HEK293 (cell line): ENCODE measurements around the gene STK10.

ENCODE experiments used
- CTCF ChIA-PET: fragments of 350-600 bp; formaldehyde crosslinking; extraction: SDS; loops from one replicate; lab custom pipeline; 2021; ENCODE audit warnings: antibody characterized with exemption; lab: Yijun Ruan, JAX
- POLR2A ChIA-PET: fragments of 300-600 bp; formaldehyde crosslinking; extraction: SDS; loops from one replicate; lab custom pipeline; 2020; ENCODE audit warnings: antibody characterized with exemption, inconsistent platforms; lab: Yijun Ruan, JAX
- H3K27ac ChIP-seq: fragments of 200-500 bp; sonication (Bioruptor generic); 2 replicates; pipeline ENCODE4 v1.5.1; 2014; ENCODE audit warnings: low read depth, low read length, control low read depth, inconsistent platforms; ENCODE audit errors: extremely low read depth
- H3K36me3 ChIP-seq, 2 experiments: fragments of 200-500 bp in 1 of 2; sonication (Bioruptor generic) in 1 of 2; 1 replicate in 1 of 2; 2 replicates in 1 of 2; pipeline ENCODE4 v1.5.1; 2014 to 2017; ENCODE audit warnings: inconsistent platforms in 2 of 2, low read length in 2 of 2; ENCODE audit not compliant: control insufficient read depth in 2 of 2, insufficient read depth in 1 of 2
- H3K4me1 ChIP-seq: fragments of 200-500 bp; sonication (Bioruptor generic); 2 replicates; pipeline ENCODE4 v1.5.1; 2014; ENCODE audit warnings: mild to moderate bottlenecking, low read length, inconsistent platforms; ENCODE audit not compliant: control insufficient read depth, insufficient read depth
- H3K4me3 ChIP-seq: 2 replicates; pipeline ENCODE4 v1.5.1; 2011; ENCODE audit warnings: low read depth, mild to moderate bottlenecking, control low read depth, low read length, moderate library complexity
- H3K9me3 ChIP-seq: fragments of 200-500 bp; sonication (Bioruptor generic); 2 replicates; pipeline ENCODE4 v1.5.1; 2014; ENCODE audit warnings: low read depth, low read length, inconsistent platforms; ENCODE audit not compliant: control insufficient read depth, insufficient read depth
- ATF2 ChIP-seq: fragments of 450-650 bp; formaldehyde crosslinking; IDR thresholded peaks from 2 replicates; pipeline ENCODE4 v1.5.1; 2016; ENCODE audit warnings: missing biosample characterization, missing genetic modification characterization, low read depth
- BCL11A ChIP-seq: fragments of 450-650 bp; formaldehyde crosslinking; IDR thresholded peaks from 2 replicates; pipeline ENCODE4 v1.5.1; 2016; ENCODE audit warnings: low read depth, missing biosample characterization, missing genetic modification characterization
- EGR2 ChIP-seq: fragments of 450-650 bp; formaldehyde crosslinking; IDR thresholded peaks from 2 replicates; pipeline ENCODE4 v1.5.1; 2016; ENCODE audit warnings: low read depth, missing biosample characterization, missing genetic modification characterization
- GLIS1 ChIP-seq: fragments of 450-650 bp; formaldehyde crosslinking; IDR thresholded peaks from 2 replicates; pipeline ENCODE4 v1.5.1; 2016; ENCODE audit warnings: missing biosample characterization, missing genetic modification characterization
- GLIS2 ChIP-seq: fragments of 450-650 bp; formaldehyde crosslinking; IDR thresholded peaks from 2 replicates; pipeline ENCODE4 v1.5.1; 2016; ENCODE audit warnings: missing biosample characterization, missing genetic modification characterization
- HOXD13 ChIP-seq: sonication (generic); formaldehyde crosslinking; IDR thresholded peaks from 2 replicates; pipeline ENCODE4 v1.8.0; 2022; ENCODE audit warnings: missing genetic modification reagents, borderline replicate concordance
- KLF1 ChIP-seq: fragments of 450-650 bp; formaldehyde crosslinking; IDR thresholded peaks from 2 replicates; pipeline ENCODE4 v1.5.1; 2016; ENCODE audit warnings: missing biosample characterization, missing genetic modification characterization
- REPIN1 ChIP-seq: fragments of 450-650 bp; formaldehyde crosslinking; IDR thresholded peaks from 2 replicates; pipeline ENCODE4 v1.5.1; 2017; ENCODE audit warnings: missing biosample characterization, missing genetic modification characterization, low read depth
- ZBTB48 ChIP-seq: fragments of 450-650 bp; formaldehyde crosslinking; IDR thresholded peaks from 2 replicates; pipeline ENCODE4 v1.5.1; 2016; ENCODE audit warnings: missing biosample characterization, missing genetic modification characterization
- ZBTB8A ChIP-seq: fragments of 450-650 bp; formaldehyde crosslinking; IDR thresholded peaks from 2 replicates; pipeline ENCODE4 v1.5.1; 2016; ENCODE audit warnings: missing biosample characterization, missing genetic modification characterization
- ZFHX2 ChIP-seq: fragments of 450-650 bp; formaldehyde crosslinking; conservative IDR thresholded peaks from 2 replicates; pipeline ENCODE4 v1.5.1; 2016; ENCODE audit warnings: missing biosample characterization, missing genetic modification characterization
- ZNF132 ChIP-seq: fragments of 450-650 bp; formaldehyde crosslinking; IDR thresholded peaks from 2 replicates; pipeline ENCODE4 v1.5.1; 2017; ENCODE audit warnings: missing biosample characterization, missing genetic modification characterization, borderline replicate concordance
- ZNF133 ChIP-seq: fragments of 450-650 bp; formaldehyde crosslinking; IDR thresholded peaks from 2 replicates; pipeline ENCODE4 v1.5.1; 2016; ENCODE audit warnings: missing biosample characterization, missing genetic modification characterization
- ZNF18 ChIP-seq: fragments of 450-650 bp; formaldehyde crosslinking; IDR thresholded peaks from 2 replicates; pipeline ENCODE4 v1.5.1; 2016; ENCODE audit warnings: missing biosample characterization, missing genetic modification characterization
- ZNF202 ChIP-seq: fragments of 450-650 bp; formaldehyde crosslinking; IDR thresholded peaks from 2 replicates; pipeline ENCODE4 v1.5.1; 2016; ENCODE audit warnings: missing biosample characterization, missing genetic modification characterization, borderline replicate concordance
- ZNF223 ChIP-seq: fragments of 450-650 bp; formaldehyde crosslinking; IDR thresholded peaks from 2 replicates; pipeline ENCODE4 v1.5.1; 2016; ENCODE audit warnings: missing biosample characterization, missing genetic modification characterization
- ZNF366 ChIP-seq: fragments of 450-650 bp; formaldehyde crosslinking; conservative IDR thresholded peaks from 2 replicates; pipeline ENCODE4 v1.5.1; 2016; ENCODE audit warnings: missing biosample characterization, missing genetic modification characterization
- ZNF394 ChIP-seq: fragments of 450-650 bp; formaldehyde crosslinking; IDR thresholded peaks from 2 replicates; pipeline ENCODE4 v1.5.1; 2016; ENCODE audit warnings: missing biosample characterization, missing genetic modification characterization, mild to moderate bottlenecking, moderate library complexity, borderline replicate concordance
- ZNF426 ChIP-seq: fragments of 450-650 bp; formaldehyde crosslinking; IDR thresholded peaks from 2 replicates; pipeline ENCODE4 v1.5.1; 2017; ENCODE audit warnings: missing biosample characterization, missing genetic modification characterization, mild to moderate bottlenecking, inconsistent platforms, moderate library complexity
- ZNF449 ChIP-seq: fragments of 450-650 bp; formaldehyde crosslinking; IDR thresholded peaks from 2 replicates; pipeline ENCODE4 v1.5.1; 2017; ENCODE audit warnings: missing biosample characterization, mild to moderate bottlenecking, missing genetic modification characterization, moderate library complexity
- ZNF501 ChIP-seq: fragments of 450-650 bp; formaldehyde crosslinking; IDR thresholded peaks from 2 replicates; pipeline ENCODE4 v1.5.1; 2016; ENCODE audit warnings: missing biosample characterization, missing genetic modification characterization
- ZNF560 ChIP-seq: fragments of 450-650 bp; formaldehyde crosslinking; IDR thresholded peaks from 2 replicates; pipeline ENCODE4 v1.5.1; 2017; ENCODE audit warnings: missing biosample characterization, missing genetic modification characterization, borderline replicate concordance
- ZNF600 ChIP-seq: fragments of 450-650 bp; formaldehyde crosslinking; IDR thresholded peaks from 2 replicates; pipeline ENCODE4 v1.5.1; 2016; ENCODE audit warnings: missing biosample characterization, missing genetic modification characterization
- ZNF664 ChIP-seq: fragments of 450-650 bp; formaldehyde crosslinking; IDR thresholded peaks from 2 replicates; pipeline ENCODE4 v1.5.1; 2016; ENCODE audit warnings: missing biosample characterization, missing genetic modification characterization
- ZSCAN30 ChIP-seq: fragments of 450-650 bp; IDR thresholded peaks from 2 replicates; pipeline ENCODE4 v1.5.1; 2018; ENCODE audit warnings: missing biosample characterization, mild to moderate bottlenecking, missing genetic modification characterization, moderate library complexity
- ZXDB ChIP-seq: fragments of 450-650 bp; formaldehyde crosslinking; IDR thresholded peaks from 2 replicates; pipeline ENCODE4 v1.5.1; 2016; ENCODE audit warnings: missing biosample characterization, missing genetic modification characterization

The STK10 gene

GRCh38 chr5:172104021-172104420 lies 84.0 kb downstream of the STK10 start:
- peaks cover 0 to 14% of the 10 kb centered on the region in 2 experiments; a peak in 1 of 3 replicates for H3K36me3 ChIP-seq
- H3K9me3 ChIP-seq = no peaks in the 10 kb centered on the region
- H3K4me1 ChIP-seq = no peaks in the 10 kb centered on the region; the same call in 1 of the 2 replicates
- ChIA-PET CTCF (interaction anchor here (0.6 to 2.7 kb wide), 7 partner anchors 69 to 347 kb away, joined by 3 to 19 read pairs (median 3); partner anchors contain the start of gene STK10), POLR2A (interaction anchor here (0.6 kb wide), 1 partner anchor 85 kb away, joined by 5 read pairs; no protein-coding TSS in a partner anchor)
- no peak overlapping the region for H3K4me3 ChIP-seq
- H3K27ac ChIP-seq = no peak overlapping the region
- TF ChIP-seq ZNF600 = 0 out of 2 replicates have a peak, but pooled peaks have one; percentile 43
- TF ChIP-seq ZNF426 (tag by site-specific recombination) = no peak

GRCh38 chr5:172102913-172103626 lies 85.0 kb downstream of the STK10 start:
- no peak overlapping the region for H3K4me3 ChIP-seq
- TF ChIP-seq ZFHX2 (tag by site-specific recombination) (peak; percentile 62), KLF1 (tag by site-specific recombination) (peak; percentile 98), GLIS1 (tag by site-specific recombination) (peak; percentile 29; the same call in 1 of the 2 replicates), ZNF664 (tag by site-specific recombination) (no peak), GLIS2 (tag by site-specific recombination) (0 out of 2 replicates have a peak, but pooled peaks have one; percentile 23), EGR2 (tag by site-specific recombination) (peak; percentile 73), REPIN1 (no peak), ZNF600 (0 out of 2 replicates have a peak, but pooled peaks have one; percentile 33), ZNF501 (tag by site-specific recombination) (no peak), ZNF394 (tag by site-specific recombination) (no peak), HOXD13 (CRISPR knock-in tag) (no peak), ZNF449 (tag by site-specific recombination) (no peak)
- POLR2A ChIA-PET = interaction anchor here (0.6 kb wide), 1 partner anchor 86 kb away, joined by 5 read pairs; no protein-coding TSS in a partner anchor
- no peaks in the 10 kb centered on the region for H3K9me3 ChIP-seq
- H3K4me1 ChIP-seq = no peaks in the 10 kb centered on the region; the same call in 1 of the 2 replicates
- CTCF ChIA-PET = interaction anchor here (0.5 to 2.6 kb wide), 4 partner anchors 13 to 267 kb away, joined by 3 to 14 read pairs (median 3); partner anchors contain the start of gene STK10
- peaks cover 0 to 14% of the 10 kb centered on the region in 2 experiments; a peak in 1 of 3 replicates for H3K36me3 ChIP-seq
- no peak overlapping the region for H3K27ac ChIP-seq

- peaks cover 0 to 14% of the 10 kb centered on the region in 2 experiments; a peak in 1 of 3 replicates for H3K36me3 ChIP-seq
- POLR2A ChIA-PET = no interaction called here
- no peak overlapping the region for H3K4me3 ChIP-seq
- CTCF ChIA-PET = interaction anchor here (0.7 to 2.6 kb wide), 3 partner anchors 86 to 476 kb away, joined by 3 to 14 read pairs (median 4); partner anchors contain the start of gene STK10
- H3K27ac ChIP-seq = no peak overlapping the region
- H3K4me1 ChIP-seq = no peaks in the 10 kb centered on the region; the same call in 1 of the 2 replicates
- no peaks in the 10 kb centered on the region for H3K9me3 ChIP-seq
- TF ChIP-seq ZBTB48 = no peak
- no peak for TF ChIP-seq ZNF18 (tag by site-specific recombination)
- TF ChIP-seq ZNF560 (tag by site-specific recombination) = no peak
- no peak for TF ChIP-seq ZNF223 (tag by site-specific recombination)
- no peak for TF ChIP-seq ZSCAN30 (tag by site-specific recombination)
- TF ChIP-seq GLIS1 (tag by site-specific recombination) = no peak
- TF ChIP-seq ZNF202 (tag by site-specific recombination) = no peak
- TF ChIP-seq ZBTB8A (tag by site-specific recombination) = no peak
- no peak for TF ChIP-seq ZNF366 (tag by site-specific recombination)
- TF ChIP-seq ZXDB = no peak
- no peak for TF ChIP-seq ATF2 (tag by site-specific recombination)
- TF ChIP-seq ZNF133 (tag by site-specific recombination) = no peak
- TF ChIP-seq BCL11A (tag by site-specific recombination) = no peak
- no peak for TF ChIP-seq ZNF132
These were observed 85.7 kb downstream of the STK10 start for GRCh38 chr5:172102218-172102870.
